Kasumi-1 (cell line): ENCODE results near the gene CDKAL1.

Experiments
- DNase-seq, 2 experiments: peaks; one replicate each; lab custom pipeline; 2025; lab: John Stamatoyannopoulos, UW

Gene CDKAL1

GRCh38 chr6:21109391-21110178 is 575.3 kb downstream of the CDKAL1 start:
- DNase-seq = no peak

- no peak for DNase-seq
Measured at GRCh38 chr6:21110684-21111083, 576.4 kb downstream of the CDKAL1 start.

- DNase-seq = no peak
Measured at GRCh38 chr6:21111093-21111725, 577.0 kb downstream of the CDKAL1 start.

- DNase-seq = no peak
Measured at GRCh38 chr6:21115111-21115510, 580.9 kb downstream of the CDKAL1 start.

GRCh38 chr6:21116736-21117135 is 582.5 kb downstream of the CDKAL1 start:
- DNase-seq = peak; percentile 18 to 21

- DNase-seq = no peak
Measured at GRCh38 chr6:21118216-21118780, 584.0 kb downstream of the CDKAL1 start.

- no peak for DNase-seq
Measured at GRCh38 chr6:21121636-21122136, 587.4 kb downstream of the CDKAL1 start.

- DNase-seq = no peak
Measured at GRCh38 chr6:21123507-21124436, 589.5 kb downstream of the CDKAL1 start.

GRCh38 chr6:21128601-21129000 is 594.3 kb downstream of the CDKAL1 start:
- DNase-seq = no peak

GRCh38 chr6:21131406-21131805 is 597.1 kb downstream of the CDKAL1 start:
- DNase-seq = no peak

- DNase-seq = no peak
Measured at GRCh38 chr6:21132446-21132845, 598.2 kb downstream of the CDKAL1 start.

GRCh38 chr6:21132856-21133838 is 598.9 kb downstream of the CDKAL1 start:
- no peak for DNase-seq

GRCh38 chr6:21133901-21134300 is 599.6 kb downstream of the CDKAL1 start:
- no peak for DNase-seq

- no peak for DNase-seq
Measured at GRCh38 chr6:21134356-21134755, 600.1 kb downstream of the CDKAL1 start.

- no peak for DNase-seq
Measured at GRCh38 chr6:21135484-21136013, 601.3 kb downstream of the CDKAL1 start.

GRCh38 chr6:21137700-21138335 is 603.6 kb downstream of the CDKAL1 start:
- no peak for DNase-seq

- no peak for DNase-seq
Measured at GRCh38 chr6:21138336-21139069, 604.2 kb downstream of the CDKAL1 start.

GRCh38 chr6:21140966-21141365 is 606.7 kb downstream of the CDKAL1 start:
- no peak for DNase-seq

GRCh38 chr6:21141616-21142303 is 607.5 kb downstream of the CDKAL1 start:
- DNase-seq = no peak
